BJ (cell line): ENCODE data around the gene ALDH3B2. TPM values are rescaled to one million over a fixed set of nuclear protein-coding genes. Genes with fewer than 3 reads are reported as not detected.

Source experiments
- CTCF ChIA-PET: fragments of 350-600 bp; formaldehyde crosslinking; extraction: SDS; loops from one replicate; lab custom pipeline; 2021; ENCODE audit warnings: antibody characterized with exemption, inconsistent platforms; lab: Yijun Ruan, JAX
- POLR2A ChIA-PET: fragments of 300-600 bp; sonication (Branson Sonifier 250); formaldehyde crosslinking; extraction: SDS; loops from one replicate; lab custom pipeline; 2021; ENCODE audit warnings: antibody characterized with exemption; lab: Charles Lee
- DNase-seq: peaks from one replicate; pipeline ENCODE4 v3.0.0-alpha.2; 2011; ENCODE audit warnings: low read depth
- H3K27me3 ChIP-seq: 2 replicates; pipeline ENCODE4 v1.6.0; 2011; ENCODE audit warnings: low read length; ENCODE audit not compliant: control insufficient read depth, insufficient read depth
- H3K36me3 ChIP-seq: 2 replicates; pipeline ENCODE4 v1.5.1; 2011; ENCODE audit warnings: low read length; ENCODE audit not compliant: control insufficient read depth, insufficient read depth
- H3K4me3 ChIP-seq: 2 replicates; pipeline ENCODE4 v1.5.1; 2011; ENCODE audit warnings: low read depth, mild to moderate bottlenecking, control low read depth, low read length
- polyA plus RNA-seq: library from polyadenylated mRNA; depleted of rRNA; stranded (reverse); fragments of >200 nt; gene quantifications from 2 replicates; pipeline ENCODE4 v1.2.3, GENCODE V29; 2011
- TF ChIP-seq, protein P1 (sequence below): IDR thresholded peaks from 2 replicates; pipeline ENCODE4 v1.5.1; 2011; ENCODE audit warnings: low read depth, mild to moderate bottlenecking, control low read depth, inconsistent platforms, low read length, moderate library complexity; ENCODE audit not compliant: insufficient read depth

ALDH3B2 gene
- polyA plus RNA-seq, 1 experiment: not detected

DNA sequence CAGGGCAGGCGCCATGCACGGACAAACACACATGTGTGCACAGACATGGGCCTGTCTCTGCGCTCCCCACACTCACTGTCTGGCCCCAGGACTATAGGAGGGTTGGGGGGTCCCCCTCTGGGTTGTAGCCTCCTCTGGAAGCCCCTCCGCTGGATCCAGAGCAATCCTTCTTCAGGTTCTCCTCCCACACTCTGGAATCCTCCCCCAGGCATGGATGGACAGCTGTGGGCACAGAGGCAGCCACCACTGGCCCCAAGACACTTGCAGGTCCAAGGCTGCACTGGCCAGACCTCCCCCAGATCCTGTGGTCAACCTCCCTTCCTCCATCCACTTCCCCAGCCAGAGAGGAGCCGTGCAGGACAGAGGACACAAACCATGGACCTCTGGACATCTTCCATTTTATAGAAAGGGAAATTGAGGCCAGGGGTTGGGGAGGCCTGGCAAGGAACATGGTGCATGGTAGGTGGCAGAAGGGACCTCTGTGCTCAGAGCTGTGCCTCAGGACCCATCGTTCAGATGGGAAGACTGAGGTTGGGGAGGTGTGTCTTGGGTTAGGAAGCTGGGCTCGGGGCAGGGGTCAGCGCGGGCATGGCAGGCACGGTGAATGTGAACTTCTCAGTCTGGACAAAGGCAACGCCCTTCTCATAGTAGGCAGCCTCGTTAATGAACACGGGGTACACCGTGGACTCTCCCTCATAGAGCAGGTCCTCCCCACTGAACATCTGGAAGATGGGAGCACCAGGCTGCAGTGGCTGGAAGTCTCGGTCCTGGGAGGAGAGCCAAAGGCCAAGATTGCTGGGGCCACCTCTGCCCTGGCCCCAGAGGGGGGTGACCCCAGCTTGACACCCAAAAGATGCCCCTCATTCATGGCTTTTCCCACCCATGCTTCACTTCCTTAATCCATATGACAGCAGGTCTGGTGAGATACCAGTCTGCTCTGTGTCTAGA lies 32.0 kb downstream of the ALDH3B2 start:
- ChIA-PET POLR2A (no interaction called here), CTCF (interaction anchor here (0.5 to 2.7 kb wide), 2 partner anchors 13 to 46 kb away, joined by 3 to 6 read pairs; partner anchors contain the start of gene NUDT8)
- 0 out of 2 replicates have a peak, but pooled peaks cover 5% of the 10 kb centered on the region for H3K27me3 ChIP-seq

DNA sequence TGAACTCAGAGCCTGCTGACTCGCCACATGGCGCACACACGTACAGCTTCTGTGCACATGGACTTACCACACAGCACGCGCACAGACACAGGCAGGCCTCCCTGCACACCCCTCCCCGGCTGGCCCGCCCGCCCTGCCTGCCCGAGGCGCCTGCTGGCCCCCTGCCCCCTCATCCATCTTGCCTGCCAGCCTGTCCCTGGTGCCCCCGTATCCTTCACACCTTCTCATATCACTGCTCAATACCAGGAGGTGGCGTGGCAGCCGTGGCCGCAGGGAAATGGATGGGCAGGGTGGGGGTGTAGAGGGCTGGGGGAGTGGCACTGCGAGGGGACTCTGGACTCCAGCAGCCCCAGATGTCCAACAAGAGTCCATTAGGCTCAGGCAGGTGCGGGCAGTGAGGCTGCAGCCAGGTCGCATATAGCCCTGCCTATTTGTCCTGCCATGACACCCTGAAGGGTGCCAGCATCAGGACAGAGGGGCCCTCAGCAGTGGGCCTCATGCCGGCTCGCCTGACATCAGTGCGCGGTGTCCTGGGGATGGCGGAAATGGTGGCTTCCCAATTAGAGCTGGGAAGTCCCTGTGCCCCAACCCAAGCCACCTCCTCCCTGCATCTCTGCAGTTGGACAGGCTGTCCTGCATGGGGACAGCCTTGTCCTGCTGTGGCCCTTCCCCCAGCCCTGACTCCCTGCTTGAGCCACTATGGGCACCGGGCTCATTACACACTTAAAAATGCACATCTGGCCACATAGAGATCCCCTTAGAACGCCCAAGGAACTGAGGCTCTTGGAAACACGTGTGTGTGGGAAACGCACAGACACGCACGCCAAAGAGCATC lies 32.9 kb downstream of the ALDH3B2 start:
- 0 out of 2 replicates have a peak, but pooled peaks cover 5% of the 10 kb centered on the region for H3K27me3 ChIP-seq
- POLR2A ChIA-PET: no interaction called here
- TF ChIP-seq, protein P1, sequence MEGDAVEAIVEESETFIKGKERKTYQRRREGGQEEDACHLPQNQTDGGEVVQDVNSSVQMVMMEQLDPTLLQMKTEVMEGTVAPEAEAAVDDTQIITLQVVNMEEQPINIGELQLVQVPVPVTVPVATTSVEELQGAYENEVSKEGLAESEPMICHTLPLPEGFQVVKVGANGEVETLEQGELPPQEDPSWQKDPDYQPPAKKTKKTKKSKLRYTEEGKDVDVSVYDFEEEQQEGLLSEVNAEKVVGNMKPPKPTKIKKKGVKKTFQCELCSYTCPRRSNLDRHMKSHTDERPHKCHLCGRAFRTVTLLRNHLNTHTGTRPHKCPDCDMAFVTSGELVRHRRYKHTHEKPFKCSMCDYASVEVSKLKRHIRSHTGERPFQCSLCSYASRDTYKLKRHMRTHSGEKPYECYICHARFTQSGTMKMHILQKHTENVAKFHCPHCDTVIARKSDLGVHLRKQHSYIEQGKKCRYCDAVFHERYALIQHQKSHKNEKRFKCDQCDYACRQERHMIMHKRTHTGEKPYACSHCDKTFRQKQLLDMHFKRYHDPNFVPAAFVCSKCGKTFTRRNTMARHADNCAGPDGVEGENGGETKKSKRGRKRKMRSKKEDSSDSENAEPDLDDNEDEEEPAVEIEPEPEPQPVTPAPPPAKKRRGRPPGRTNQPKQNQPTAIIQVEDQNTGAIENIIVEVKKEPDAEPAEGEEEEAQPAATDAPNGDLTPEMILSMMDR: no peak
- CTCF ChIA-PET: interaction anchor here (2.7 kb wide), 1 partner anchor 12 kb away, joined by 6 read pairs; the partner anchor contains the start of gene NUDT8
- H3K36me3 ChIP-seq: no peaks in the 10 kb centered on the region
- H3K4me3 ChIP-seq: no peak overlapping the region
- no peak for DNase-seq

More for the DNA sequence above, 32.0 kb downstream of the ALDH3B2 start:
- TF ChIP-seq, protein P1: no peak
- Histone ChIP-seq H3K4me3 (no peak overlapping the region), H3K36me3 (no peaks in the 10 kb centered on the region)
- DNase-seq: no peak

DNA sequence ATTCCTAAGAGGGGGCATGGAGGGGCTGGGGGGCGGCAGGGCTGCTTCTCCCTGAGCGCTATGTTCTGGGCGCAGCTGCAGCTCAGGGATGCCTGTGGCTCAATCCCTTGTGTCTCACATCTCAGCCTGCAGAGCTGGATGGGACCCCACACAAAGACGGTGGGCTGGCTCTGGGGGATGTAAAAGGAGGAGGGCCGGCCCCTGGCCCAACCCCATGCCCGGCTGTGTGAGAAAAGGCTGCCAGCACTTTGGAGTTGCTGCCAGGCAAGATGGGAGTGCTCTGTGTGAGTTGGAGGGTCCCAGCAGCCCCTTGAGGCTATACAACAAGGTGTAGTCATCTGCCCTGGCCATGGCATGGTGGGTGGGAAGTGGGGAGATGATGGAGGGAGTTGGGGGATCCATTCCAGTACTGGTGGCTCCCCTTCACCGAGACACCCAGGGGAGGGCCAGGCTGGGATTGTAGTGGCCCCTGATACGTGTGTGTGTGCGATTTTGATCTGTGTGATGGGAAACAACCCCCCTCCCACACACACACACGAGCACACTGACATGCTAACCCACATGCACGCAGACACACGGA lies 33.6 kb downstream of the ALDH3B2 start:
- Histone ChIP-seq H3K36me3 (no peaks in the 10 kb centered on the region), H3K4me3 (no peak overlapping the region), H3K27me3 (0 out of 2 replicates have a peak, but pooled peaks cover 5% of the 10 kb centered on the region)
- POLR2A ChIA-PET: no interaction called here
- TF ChIP-seq, protein P1: no peak
- no peak for DNase-seq
- CTCF ChIA-PET: interaction anchor here (1.3 kb wide), 1 partner anchor 12 kb away, joined by 3 read pairs; no protein-coding TSS in a partner anchor

DNA sequence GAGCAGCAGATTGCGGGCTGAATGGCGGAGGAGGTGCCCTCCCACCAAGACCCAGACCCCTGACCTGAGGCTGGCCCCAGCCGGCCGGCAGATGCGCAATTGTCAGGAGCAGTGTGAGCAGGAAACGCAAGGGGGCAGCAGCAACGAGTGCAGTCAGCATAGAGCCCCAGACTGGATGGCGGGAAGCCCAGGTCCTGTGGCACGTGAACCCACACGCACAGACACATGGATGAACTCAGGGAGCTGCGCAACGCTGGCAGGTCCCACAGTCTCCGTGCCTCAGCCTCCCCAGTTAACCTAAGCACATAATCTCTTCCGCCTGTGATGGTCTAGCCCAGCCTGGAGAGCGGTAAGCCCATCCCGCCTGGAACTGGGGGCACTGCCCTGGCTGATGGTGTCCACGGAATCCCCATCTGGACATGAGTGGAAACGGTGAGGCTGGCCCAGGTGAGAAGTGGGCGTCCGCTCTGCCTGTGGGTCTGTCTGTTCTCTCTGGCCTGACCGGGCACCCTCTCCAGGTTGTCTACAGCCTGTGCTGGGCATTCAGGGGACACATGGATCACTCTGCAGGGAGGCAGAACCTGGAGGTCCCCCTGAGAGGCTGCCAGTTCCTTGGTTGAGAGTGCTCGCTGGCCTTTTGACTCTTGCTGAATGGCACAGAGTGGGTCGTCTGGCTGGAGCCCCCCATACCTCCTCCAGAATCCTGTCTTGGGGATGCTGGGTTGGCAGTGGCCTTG lies 34.2 kb downstream of the ALDH3B2 start:
- POLR2A ChIA-PET: no interaction called here
- H3K4me3 ChIP-seq: no peak overlapping the region
- CTCF ChIA-PET: interaction anchor here (1.3 to 2.6 kb wide), 2 partner anchors 11 to 12 kb away, joined by 3 to 11 read pairs; no protein-coding TSS in a partner anchor
- no peaks in the 10 kb centered on the region for H3K36me3 ChIP-seq
- no peak for DNase-seq
- TF ChIP-seq, protein P1: peak; percentile 73
- 0 out of 2 replicates have a peak, but pooled peaks cover 5% of the 10 kb centered on the region for H3K27me3 ChIP-seq
